ENCODE data around the gene OLIG3.

Gene OLIG3

GRCh38 chr6:137471497-137471896 lies 22.7 kb downstream of the OLIG3 start:
- DNase-seq (ENCODE audit: low read depth): no peak

GRCh38 chr6:137467211-137467610 lies 27.0 kb downstream of the OLIG3 start:
- DNase-seq (ENCODE audit: low read depth): no peak

GRCh38 chr6:137465378-137466009 lies 28.7 kb downstream of the OLIG3 start:
- DNase-seq (ENCODE audit: low read depth): no peak

- no peak for DNase-seq (ENCODE audit: low read depth)
Measured at GRCh38 chr6:137452333-137452894, 41.8 kb downstream of the OLIG3 start.

- no peak for DNase-seq (ENCODE audit: low read depth)
Measured at GRCh38 chr6:137443901-137444300, 50.3 kb downstream of the OLIG3 start.
